ENCODE data around the gene GFOD2. TPM values are rescaled to one million over a fixed set of nuclear protein-coding genes. Genes with fewer than 3 reads are reported as not detected.
"Not testable (repeated sequence)": the region's sequence is repeated elsewhere in the genome, so short reads cannot be mapped to it uniquely, and the experiment has no call there.

Gene GFOD2
- total and polyA plus RNA-seq, 2 of the 8 experiments (the other 6 are each of a cell fraction or from before 2014, with no cell fraction given): 21.4 to 33.2 TPM

- H2BK5ac ChIP-seq (ENCODE audit: low read depth, low read length); H3K56ac ChIP-seq (replicated peaks; ENCODE audit: insufficient read length, low read depth, low read length); H2BK120ac ChIP-seq (replicated peaks; ENCODE audit: low read depth, low read length); H2BK12ac ChIP-seq (ENCODE audit: low read depth, low read length); H4K8ac ChIP-seq (ENCODE audit: extremely low read depth, insufficient read depth, low read length); H2BK20ac ChIP-seq (ENCODE audit: low read length); H3K23ac ChIP-seq (ENCODE audit: insufficient read length); H4K5ac ChIP-seq (ENCODE audit: insufficient read length, low read depth, low read length); DNase-seq (ENCODE audit: low read depth in 1 of 2, low spot score in 2 of 2); FAIRE-seq; H3K4ac ChIP-seq (replicated peaks; ENCODE audit: insufficient read length, low read depth, low read length); H2AFZ ChIP-seq (ENCODE audit: low read length); H3K23me2 ChIP-seq (ENCODE audit: low read depth, low read length); H3K27me3 ChIP-seq (replicated peaks in 1 of 4; ENCODE audit: control insufficient read depth in 3 of 4, extremely low read depth in 1 of 4, insufficient read depth in 3 of 4, low read length in 3 of 4); H3K4me2 ChIP-seq (ENCODE audit: insufficient read depth in 1 of 2, low read depth in 2 of 2, low read length in 2 of 2); H3K9ac ChIP-seq (replicated peaks in 1 of 4; ENCODE audit: extremely low read depth in 1 of 4, low read depth in 3 of 4, low read length in 3 of 4); H3K79me1 ChIP-seq (ENCODE audit: low read depth, low read length); H3K9me3 ChIP-seq (ENCODE audit: insufficient read depth in 2 of 2, low read depth in 1 of 2, low read length in 1 of 2); POLR2A ChIA-PET (ENCODE audit: partially characterized antibody); H2AK5ac ChIP-seq (ENCODE audit: low read depth, low read length); H3K4me1 ChIP-seq (replicated peaks in 1 of 4; ENCODE audit: control insufficient read depth in 3 of 4, insufficient read depth in 4 of 4, low read length in 3 of 4); H3K18ac ChIP-seq (ENCODE audit: extremely low read depth, low read length); H3K79me2 ChIP-seq (ENCODE audit: control insufficient read depth in 1 of 2, insufficient read depth in 2 of 2, low read length in 2 of 2); H4K91ac ChIP-seq (replicated peaks; ENCODE audit: insufficient read length, low read length); H3K36me3 ChIP-seq (ENCODE audit: control insufficient read depth in 2 of 4, insufficient read depth in 4 of 4, low read length in 3 of 4); H3K27ac ChIP-seq (ENCODE audit: low read depth, low read length); H4K20me1 ChIP-seq (replicated peaks in 1 of 2; ENCODE audit: control insufficient read depth in 1 of 2, insufficient read depth in 2 of 2, low read length in 2 of 2); H3K4me3 ChIP-seq (ENCODE audit: extremely low read depth in 1 of 4, insufficient read depth in 2 of 4, low read depth in 3 of 4, low read length in 4 of 4); H3K14ac ChIP-seq (ENCODE audit: insufficient read length); H2BK15ac ChIP-seq (ENCODE audit: low read length): not testable (repeated sequence)
- CTCF ChIA-PET (ENCODE audit: partially characterized antibody): interaction anchor here (0.6 to 4.0 kb wide), 5 partner anchors 17 to 190 kb away, joined by 3 to 15 read pairs (median 4); no protein-coding TSS in a partner anchor
- 91% methylated on average over 8 of the region's 8 CpGs; no CpG with 5 or more reads in 1 of the 2 experiments for WGBS, 2 experiments (ENCODE audit: extremely low coverage in 1 of 2, insufficient coverage in 1 of 2, insufficient read length in 1 of 2, insufficient replicate concordance in 2 of 2, low coverage in 1 of 2, low lambda C conversion rate in 2 of 2, missing lambda C conversion rate in 1 of 2)
Measured at GRCh38 chr16:67693517-67694285, 25.4 kb downstream of the GFOD2 start.

Data from H1 (cell line).